PC-3 (cell line): ENCODE measurements around the gene PSME2. TPM values are rescaled to one million over a fixed set of nuclear protein-coding genes. Genes with fewer than 3 reads are reported as not detected.

Experiments used
- ATAC-seq: fragments of 200-7000 bp; cut with Tn5 transposase; 2 replicates; pipeline ENCODE4 v1.9.1; 2020; ENCODE audit warnings: mild to moderate bottlenecking, moderate library complexity
- BruUV-seq: library from RNA; stranded (reverse); fragments of 400-500 nt; replicated peaks from 2 replicates; lab custom pipeline; 2021; lab: Mats Ljungman, UMichigan
- CTCF ChIA-PET: fragments of 300-600 bp; sonication (Branson Sonifier 250); formaldehyde crosslinking; loops from one replicate; lab custom pipeline; 2022; ENCODE audit warnings: antibody characterized with exemption; lab: Charles Lee
- POLR2A ChIA-PET: fragments of 300-600 bp; sonication (Branson Sonifier 250); formaldehyde crosslinking; loops from one replicate; lab custom pipeline; 2022; ENCODE audit warnings: antibody characterized with exemption; ENCODE audit not compliant: unreplicated experiment; lab: Charles Lee
- DNase-seq: peaks from one replicate; pipeline ENCODE4 v3.0.0-alpha.2; 2015
- H2AFZ ChIP-seq: fragments of 300-600 bp; sonication (generic); 2 replicates; pipeline ENCODE4 v1.6.0; 2016; ENCODE audit warnings: antibody characterized with exemption, low read length
- H3F3A ChIP-seq: fragments of 300-600 bp; sonication (generic); one replicate; pipeline ENCODE4 v1.6.0; 2017; ENCODE audit warnings: antibody characterized with exemption, low read length, control low read depth, mild to moderate bottlenecking; ENCODE audit not compliant: unreplicated experiment
- H3K27ac ChIP-seq: fragments of 300-600 bp; sonication (generic); 2 replicates; pipeline ENCODE4 v1.5.1; 2016; ENCODE audit warnings: mild to moderate bottlenecking, low read length
- H3K27me3 ChIP-seq: fragments of 300-600 bp; sonication (generic); 2 replicates; pipeline ENCODE4 v1.6.1; 2016; ENCODE audit warnings: low read length, mixed read lengths
- H3K36me3 ChIP-seq: fragments of 300-600 bp; sonication (generic); 2 replicates; pipeline ENCODE4 v1.6.1; 2016; ENCODE audit warnings: low read depth, mixed run types, low read length, mixed read lengths
- H3K4me1 ChIP-seq: fragments of 300-600 bp; sonication (generic); 2 replicates; pipeline ENCODE4 v1.5.1; 2016; ENCODE audit warnings: low read length; ENCODE audit not compliant: insufficient read depth
- H3K4me2 ChIP-seq: fragments of 300-600 bp; sonication (generic); 2 replicates; pipeline ENCODE4 v1.6.0; 2016; ENCODE audit warnings: low read length
- H3K4me3 ChIP-seq: fragments of 300-600 bp; sonication (generic); 2 replicates; pipeline ENCODE4 v1.5.1; 2016; ENCODE audit warnings: mild to moderate bottlenecking, low read length, mixed read lengths
- H3K79me2 ChIP-seq: fragments of 300-600 bp; sonication (generic); 2 replicates; pipeline ENCODE4 v1.6.1; 2017; ENCODE audit warnings: low read length, mixed read lengths
- H3K9ac ChIP-seq: fragments of 300-600 bp; sonication (generic); 2 replicates; pipeline ENCODE4 v1.6.0; 2016; ENCODE audit warnings: mild to moderate bottlenecking, low read length
- H3K9me2 ChIP-seq: fragments of 300-600 bp; sonication (generic); replicated peaks from 2 replicates; pipeline ENCODE4 v1.6.1; 2016; ENCODE audit warnings: mixed run types, low read length, mixed read lengths
- H3K9me3 ChIP-seq: fragments of 300-600 bp; sonication (generic); 2 replicates; pipeline ENCODE4 v1.6.1; 2016; ENCODE audit warnings: low read length, mixed read lengths
- H4K20me1 ChIP-seq: fragments of 300-600 bp; sonication (generic); 2 replicates; pipeline ENCODE4 v1.6.1; 2016; ENCODE audit warnings: low read length, mixed read lengths
- CTCF ChIP-seq: fragments of 300-600 bp; sonication (generic); conservative IDR thresholded peaks from 2 replicates; pipeline ENCODE4 v1.5.1; 2017; ENCODE audit warnings: antibody characterized with exemption, low read depth, mild to moderate bottlenecking, low read length
- EZH2 ChIP-seq: fragments of 300-600 bp; sonication (generic); IDR thresholded peaks from one replicate; pipeline ENCODE4 v1.6.1; 2017; ENCODE audit warnings: antibody characterized with exemption, mild to moderate bottlenecking, low read length; ENCODE audit not compliant: unreplicated experiment
- EZH2phosphoT487 ChIP-seq: fragments of 300-600 bp; sonication (generic); IDR thresholded peaks from 2 replicates; pipeline ENCODE4 v1.6.1; 2018; ENCODE audit warnings: mild to moderate bottlenecking, antibody characterized with exemption, low read length, borderline replicate concordance
- intact Hi-C: fragments of 100-400 bp; cut with micrococcal nuclease; formaldehyde crosslinking; loops from 2 replicates; pipeline ENCODE4 v1.9.0; 2023
- total RNA-seq: library from RNA; depleted of rRNA; stranded (reverse); fragments of >200 nt; gene quantifications from 2 replicates; pipeline ENCODE4 v1.2.3, GENCODE V29; 2014

PSME2 gene
- total RNA-seq, 1 experiment from 2014 or later, result 297 TPM

GRCh38 chr14:24160850-24161804, 14.7 kb upstream of the PSME2 start, which contains the start of gene IRF9:
Gene IRF9 (plus strand): TSS chr14:24161265. CDS start chr14:24162145, 880 bp downstream.
- Histone ChIP-seq H3F3A (no peaks in the 10 kb centered on the region), H4K20me1 (no peaks in the 10 kb centered on the region), H3K27me3 (no peaks in the 10 kb centered on the region), H3K9me3 (no peaks in the 10 kb centered on the region), H3K9me2 (no peaks in the 10 kb centered on the region), H3K4me2 (peak within 1 kb of the TSS; percentile 65), H3K36me3 (peaks cover 23% of the 10 kb centered on the region), H3K27ac (peak within 1 kb of the TSS; percentile 11), H3K79me2 (no peaks in the 10 kb centered on the region), H3K4me3 (peak within 1 kb of the TSS; percentile 47), H3K4me1 (peaks cover 13% of the 10 kb centered on the region), H2AFZ (peak within 1 kb of the TSS; percentile 30), H3K9ac (peak within 1 kb of the TSS; percentile 46)
- TSS peak; percentile 84 for BruUV-seq
- peak; percentile 94 for ATAC-seq
- CTCF ChIA-PET, result interaction anchor here (0.5 to 1.3 kb wide), 9 partner anchors 14 to 103 kb away, joined by 3 to 7 read pairs (median 4); partner anchors contain the start of genes DCAF11, NRL, PSME1 and RNF31
- intact Hi-C loops, result loop anchor here (1.0 to 2.0 kb wide), 2 partner anchors 47 to 102 kb away; partner anchors contain the start of genes DCAF11 and NRL
- TF ChIP-seq CTCF (peak; percentile 96), EZH2 (no peak)
- POLR2A ChIA-PET, result interaction anchor here (0.9 to 1.1 kb wide), 2 partner anchors 20 to 67 kb away, joined by 4 to 5 read pairs; partner anchors contain the start of gene EMC9
- DNase-seq, result peak; percentile 97

GRCh38 chr14:24160499-24160849, 14.1 kb upstream of the PSME2 start:
- no peak overlapping the region for H3K4me3 ChIP-seq
- ATAC-seq, result no peak
- intact Hi-C loops, result loop anchor here (2.0 kb wide), 1 partner anchor 102 kb away; no protein-coding TSS in a partner anchor
- no peaks in the 10 kb centered on the region for H3K27me3 ChIP-seq
- H3K4me1 ChIP-seq, result peaks cover 13% of the 10 kb centered on the region
- no peaks in the 10 kb centered on the region for H4K20me1 ChIP-seq
- peaks cover 30% of the 10 kb centered on the region for H3K36me3 ChIP-seq
- peaks cover 2% of the 10 kb centered on the region for H3F3A ChIP-seq
- no peaks in the 10 kb centered on the region for H3K9me2 ChIP-seq
- no peak overlapping the region for H2AFZ ChIP-seq
- no peak overlapping the region for H3K27ac ChIP-seq
- no TSS peak for BruUV-seq
- CTCF ChIA-PET, result interaction anchor here (1.2 to 1.3 kb wide), 3 partner anchors 24 to 102 kb away, joined by 4 to 7 read pairs (median 7); partner anchors contain the start of genes DCAF11, NRL and PSME1
- TF ChIP-seq EZH2 (no peak), CTCF (no peak), EZH2phosphoT487 (no peak)
- H3K9me3 ChIP-seq, result no peaks in the 10 kb centered on the region
- no peak for DNase-seq
- no peak overlapping the region for H3K9ac ChIP-seq
- H3K79me2 ChIP-seq, result no peaks in the 10 kb centered on the region
- H3K4me2 ChIP-seq, result no peak overlapping the region
- POLR2A ChIA-PET, result interaction anchor here (0.5 to 0.9 kb wide), 2 partner anchors 55 to 67 kb away, joined by 3 to 4 read pairs; no protein-coding TSS in a partner anchor
